Parietal lobe (tissue), 1 donor: ENCODE data around the gene FBXW11. TPM values are rescaled to one million over a fixed set of nuclear protein-coding genes. Genes with fewer than 3 reads are reported as not detected.

Source experiments
- total RNA-seq: library from RNA; depleted of rRNA; stranded (reverse); fragments of >200 nt; gene quantifications from one replicate; pipeline ENCODE4 v1.2.3, GENCODE V29; 2014

Gene FBXW11
- 123 TPM for total RNA-seq

GRCh38 chr5:172006321-172007174 is at the start of gene FBXW11:
Gene FBXW11, minus strand, starts transcription at chr5:172006638. Its CDS starts 136 bp downstream, at chr5:172006502.

Other genes with a start within 250 kb of the FBXW11 start
- not detected for gene SMIM23, start 220.8 kb downstream of the FBXW11 start, total RNA-seq
- gene STK10, start 181.6 kb upstream of the FBXW11 start, total RNA-seq, result 19.1 TPM
- not detected for gene EFCAB9, start 187.5 kb upstream of the FBXW11 start, total RNA-seq